Breast epithelium (tissue), 3 donors: Measurements from ENCODE around the gene ACOX3.

Experiments
- CTCF ChIP-seq, 3 donors: fragments of 450-650 bp; IDR thresholded peaks; one replicate each; pipeline ENCODE4 v1.5.1; 2016 to 2017; ENCODE audit warnings: antibody characterized with exemption in 3 of 3, mild to moderate bottlenecking in 3 of 3, moderate library complexity in 3 of 3
- POLR2A ChIP-seq: fragments of 450-650 bp; IDR thresholded peaks from one replicate; pipeline ENCODE4 v1.6.1; 2016; ENCODE audit warnings: antibody characterized with exemption, mild to moderate bottlenecking, moderate library complexity

GRCh38 chr4:8344377-8344776 lies 96.1 kb downstream of the ACOX3 start:
- TF ChIP-seq POLR2A = no peak
- no peak for TF ChIP-seq CTCF (IDR thresholded peaks at IDR 0.05)
